EH (cell line): Measurements from ENCODE around the gene BAZ2B.
A peak's percentile ranks its signal among the peaks of the same experiment; 100 is the strongest.

Experiments
- DNase-seq: peaks from one replicate; pipeline ENCODE4 v3.0.0-alpha.2; 2015; ENCODE audit warnings: low read depth

The BAZ2B gene

DNA sequence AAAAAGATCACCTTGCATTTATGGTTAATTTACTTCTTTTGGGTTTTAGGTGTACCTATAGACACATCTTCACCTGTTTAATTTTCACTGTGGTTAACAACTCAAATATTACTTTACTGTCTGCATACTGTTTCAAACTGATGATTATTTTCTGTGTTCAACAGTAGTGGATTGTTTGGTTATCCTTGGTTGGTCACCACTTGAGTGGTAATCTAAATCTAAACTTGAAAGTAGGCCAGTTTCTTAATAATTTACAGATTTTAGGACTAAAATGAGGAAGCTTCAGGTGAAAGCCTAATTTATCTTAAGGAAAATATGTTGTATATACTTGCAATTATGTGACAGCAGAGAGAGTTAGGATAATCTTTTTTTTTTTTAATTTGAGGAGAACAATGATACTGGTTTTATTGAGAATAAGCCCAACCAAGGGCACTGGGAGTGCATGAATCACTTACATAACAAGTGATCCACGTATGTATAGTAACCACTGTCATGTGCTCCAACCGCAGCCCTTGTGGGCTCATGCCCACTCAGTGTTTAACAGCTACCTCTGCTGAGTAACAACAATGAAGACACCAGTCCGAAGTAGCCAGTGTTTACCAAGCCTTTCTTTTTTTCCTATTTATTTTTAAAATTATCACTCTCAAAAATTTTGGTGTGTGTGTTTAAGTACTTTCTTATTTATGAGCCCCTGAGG, 298.8 kb downstream of the BAZ2B start:
- DNase-seq = peak; percentile 13

DNA sequence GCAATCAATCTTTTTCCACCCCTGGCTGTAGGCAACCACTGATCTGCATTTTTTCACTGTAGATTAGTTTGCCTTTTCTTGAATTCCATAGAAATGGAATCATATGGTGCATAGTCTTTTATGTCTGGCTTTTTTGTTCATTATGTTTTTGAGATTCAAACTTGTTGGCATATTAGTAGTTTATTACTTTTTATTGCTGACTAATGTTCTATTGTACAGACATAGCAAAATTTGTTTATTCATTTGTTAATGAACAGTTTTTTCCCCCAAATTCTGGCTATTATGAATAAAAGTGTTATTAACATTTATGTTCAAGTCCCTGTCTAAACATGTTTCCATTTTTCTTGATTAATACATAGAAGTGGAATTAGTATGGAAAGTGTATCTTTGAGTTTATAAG, 308.4 kb downstream of the BAZ2B start:
- no peak for DNase-seq

DNA sequence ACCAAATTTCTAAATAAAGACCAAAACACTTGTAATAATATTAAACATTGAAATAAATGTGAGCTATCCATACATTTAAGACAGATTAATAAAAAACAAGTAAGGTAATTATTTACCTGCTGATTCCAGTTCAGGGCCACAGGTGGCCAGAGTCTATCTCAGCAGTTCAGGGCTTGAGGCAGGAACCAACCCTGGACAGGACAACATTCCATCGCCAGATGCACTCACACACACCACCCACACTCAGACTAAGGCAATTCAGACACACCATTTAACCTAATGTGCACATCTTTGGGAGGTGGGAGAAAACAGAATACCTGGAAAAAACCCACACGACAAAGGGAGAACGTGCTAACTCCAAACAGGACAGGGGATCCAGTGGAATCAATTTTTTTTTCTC, 315.8 kb downstream of the BAZ2B start:
- no peak for DNase-seq

DNA sequence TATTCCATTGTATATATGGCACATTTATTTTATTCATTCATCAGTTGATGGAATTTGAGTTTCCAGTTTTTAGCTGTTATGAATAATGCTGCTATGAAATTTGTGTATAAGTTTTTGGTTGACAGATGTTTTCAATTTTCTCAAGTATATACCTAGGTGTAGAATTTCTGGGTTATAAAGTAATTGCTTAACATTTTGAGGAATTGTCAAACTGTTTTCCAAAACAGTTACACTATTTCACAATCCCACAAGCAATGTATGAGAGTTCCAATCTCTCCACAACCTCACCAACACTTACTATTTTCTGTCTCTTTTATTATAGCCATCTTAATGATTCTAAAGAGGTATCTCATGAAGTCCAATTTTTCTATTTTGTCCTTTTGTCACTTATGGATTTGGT, 317.4 kb downstream of the BAZ2B start:
- no peak for DNase-seq

DNA sequence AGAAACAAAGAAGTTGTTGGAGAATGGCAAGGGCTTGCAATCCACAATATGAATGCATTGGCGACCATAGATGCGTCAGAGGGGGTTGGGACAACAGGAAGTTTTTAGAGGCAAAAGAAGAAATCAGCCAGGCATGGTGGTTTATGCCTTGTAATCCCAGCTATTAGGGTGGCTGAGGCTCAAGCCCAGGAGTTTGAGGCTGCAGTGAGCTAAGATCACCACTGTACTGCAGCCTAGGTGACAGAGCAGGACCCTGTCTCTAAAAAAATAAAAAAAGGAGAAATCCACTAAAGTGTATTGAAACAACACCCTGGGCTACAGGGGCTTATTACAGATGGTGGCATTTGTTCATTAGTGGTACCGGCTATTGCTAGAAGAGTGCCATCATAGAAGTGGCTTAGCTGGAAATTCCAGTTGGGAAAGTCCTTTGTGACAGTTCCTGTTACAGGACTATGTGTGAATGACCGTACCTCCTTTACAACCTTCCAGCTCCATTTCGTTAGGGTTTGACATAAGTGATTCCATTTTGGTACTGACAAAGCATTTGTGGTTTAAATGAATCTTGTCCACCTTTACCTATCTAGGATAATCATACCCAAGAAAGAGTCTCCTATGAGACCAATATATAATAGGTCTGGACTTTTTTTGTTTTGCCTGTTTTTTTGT, 319.2 kb downstream of the BAZ2B start:
- DNase-seq = no peak

DNA sequence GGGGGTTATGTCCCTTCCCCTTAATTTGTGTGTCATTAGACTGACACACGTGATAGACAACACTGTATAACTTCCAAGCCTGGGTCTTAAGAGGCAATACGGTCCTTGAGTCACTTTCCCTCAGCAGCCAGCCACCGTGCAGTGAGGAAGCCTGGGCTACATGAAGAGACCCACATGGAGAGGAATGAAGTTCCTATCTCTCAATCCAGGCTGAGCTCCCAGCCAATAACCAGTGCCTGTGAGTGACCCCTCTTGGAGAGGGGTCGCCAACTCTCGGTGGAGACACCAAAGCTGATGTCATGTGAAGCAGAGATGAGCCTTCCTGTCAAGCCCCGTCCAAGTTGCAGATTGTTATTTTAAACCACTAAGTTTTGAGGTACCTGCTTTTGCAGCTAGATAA, 324.2 kb downstream of the BAZ2B start:
- DNase-seq = no peak

DNA sequence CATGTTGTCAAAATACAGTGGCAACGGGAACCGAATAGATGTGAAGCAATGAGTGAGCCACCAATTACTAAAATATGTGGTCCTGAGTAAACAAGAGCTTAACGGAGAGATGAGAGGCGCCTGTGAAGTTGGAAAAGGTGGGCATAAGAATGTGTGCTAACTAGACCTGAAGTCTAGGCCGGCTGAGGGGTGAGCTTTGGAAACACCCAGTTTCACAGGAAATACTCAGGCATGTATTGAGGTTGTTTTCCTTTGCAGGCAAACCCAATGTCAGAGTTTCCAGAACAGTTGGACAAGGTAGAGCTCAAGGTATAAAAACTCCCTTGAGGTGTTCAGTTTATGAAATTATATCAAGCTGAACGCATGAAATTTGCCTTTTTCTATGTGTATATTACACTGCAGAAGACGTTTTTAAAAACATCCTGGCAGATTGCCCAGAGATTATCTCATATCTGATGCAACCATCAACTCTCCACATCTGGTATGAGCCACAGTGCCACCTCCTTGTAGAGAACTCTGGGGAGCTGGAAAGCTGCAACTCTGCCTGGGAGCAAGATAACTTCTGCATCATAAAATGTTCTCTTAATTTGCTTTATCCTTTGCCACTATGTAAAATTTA, 325.9 kb downstream of the BAZ2B start:
- DNase-seq = peak; percentile 83

DNA sequence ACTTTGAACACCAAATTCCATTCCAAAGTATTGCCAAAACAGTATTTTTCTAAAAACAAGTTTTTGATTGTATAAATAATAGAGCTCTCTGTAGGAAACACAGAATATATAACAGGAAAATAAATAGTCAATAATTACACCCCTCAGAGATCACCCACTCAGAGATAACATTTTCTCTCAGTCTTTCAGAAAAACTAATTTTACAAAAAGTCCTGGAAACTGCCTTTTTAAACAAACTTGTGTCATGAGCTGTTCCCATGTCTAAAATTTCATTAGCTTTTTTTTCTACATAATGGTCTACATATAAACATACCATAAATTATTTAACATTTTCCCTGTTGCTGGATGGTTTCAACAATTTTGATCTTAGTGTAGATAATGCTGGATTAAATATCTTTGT, 328.6 kb downstream of the BAZ2B start:
- DNase-seq = no peak

DNA sequence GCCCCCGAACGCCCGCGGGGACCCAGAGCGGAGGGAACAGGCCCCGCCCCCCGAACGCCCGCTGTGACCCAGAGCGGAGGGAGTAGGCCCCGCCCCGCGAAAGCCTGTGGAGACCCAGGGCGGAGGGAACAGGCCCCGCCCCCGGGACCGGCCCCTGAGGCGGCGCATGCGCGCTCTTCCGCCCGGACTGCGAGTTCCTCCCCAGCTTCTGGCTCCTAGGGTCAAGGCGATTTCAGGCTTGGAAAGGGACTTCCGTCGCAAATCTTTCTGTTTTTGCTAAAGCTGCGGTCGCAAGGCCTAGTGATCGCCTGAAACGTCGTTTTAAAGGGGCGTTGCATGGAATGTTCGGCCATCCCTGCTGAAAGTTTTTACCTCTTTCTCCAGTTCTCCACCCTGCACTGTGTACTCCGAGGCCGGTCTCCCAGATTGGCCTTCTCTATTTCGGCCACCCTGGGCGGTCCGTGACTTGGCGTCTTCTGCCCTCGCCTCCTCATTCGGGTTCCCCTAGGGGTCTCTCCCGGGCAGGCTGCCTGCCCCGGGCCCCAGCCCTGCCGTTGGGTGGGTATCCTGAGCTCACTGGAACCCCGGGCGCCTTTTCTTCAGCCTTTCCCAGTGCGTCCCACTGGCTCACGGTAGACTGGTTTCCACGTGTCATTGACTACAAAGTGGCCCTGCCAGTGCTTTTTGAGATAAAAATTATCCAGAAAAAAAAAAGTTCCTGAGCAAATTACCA, 329.5 kb downstream of the BAZ2B start:
- DNase-seq = peak; percentile 97

DNA sequence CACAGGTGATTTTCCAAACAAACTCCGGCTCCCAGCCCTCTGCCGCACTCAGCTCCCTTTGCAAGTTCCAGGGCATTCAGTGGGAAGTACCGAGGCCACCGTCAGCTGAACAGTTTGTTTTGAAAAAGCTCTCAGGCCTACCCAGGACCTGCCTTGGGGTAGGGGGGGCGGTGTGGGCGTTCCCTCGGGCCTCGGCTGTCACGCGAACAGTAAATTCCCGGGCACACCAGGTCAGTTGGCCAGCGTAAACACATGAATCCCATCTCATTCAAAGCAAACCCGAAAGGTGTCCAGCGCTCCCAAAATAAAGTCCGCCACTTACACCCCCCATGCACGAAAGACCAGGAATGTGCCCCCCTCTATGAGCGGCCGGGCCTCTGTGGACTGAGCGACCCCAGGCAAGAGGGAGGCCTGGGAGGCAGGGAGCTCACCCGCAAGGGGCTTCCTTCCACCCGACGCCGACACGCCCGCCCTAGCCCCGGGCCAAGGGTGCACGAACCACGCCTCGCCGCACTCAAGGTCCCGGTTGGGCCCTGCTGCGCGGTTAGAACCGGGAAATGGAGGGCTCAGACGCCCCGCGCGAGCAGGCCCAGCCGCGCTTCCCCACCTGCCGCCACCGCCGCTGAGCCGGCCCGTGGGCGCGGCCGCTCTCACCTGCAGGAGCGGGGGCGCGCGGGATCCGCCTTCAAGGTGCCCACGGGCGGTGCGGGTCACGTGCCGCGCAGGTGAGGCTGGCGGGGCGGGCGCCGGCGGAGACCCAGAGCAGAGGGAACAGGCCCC, 330.2 kb downstream of the BAZ2B start, which contains the start of gene WDSUB1:
Gene WDSUB1 (minus strand): TSS at position 775 of the 780 bp plus-strand sequence. CDS start 3,634 bp downstream, outside the sequence.
- DNase-seq = peak; percentile 79

DNA sequence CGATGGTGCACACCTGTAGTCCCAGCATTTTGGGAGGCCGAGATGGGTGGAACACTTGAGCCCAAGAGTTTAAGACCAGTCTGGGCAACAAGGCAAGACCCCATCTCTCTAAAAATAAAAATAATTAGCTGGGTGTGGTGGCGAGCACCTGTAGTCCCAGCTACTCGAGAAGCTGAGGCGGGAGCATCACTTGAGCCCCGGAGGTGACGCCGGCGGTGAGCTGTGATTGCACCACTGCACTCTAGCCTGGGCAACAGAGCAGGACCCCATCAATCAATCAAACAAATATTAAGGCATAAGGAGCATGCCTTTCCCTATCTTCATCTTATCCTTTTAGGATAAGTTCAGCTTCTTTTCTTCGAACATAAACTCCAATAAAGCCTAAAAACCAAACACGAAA, 330.9 kb downstream of the BAZ2B start:
- no peak for DNase-seq

DNA sequence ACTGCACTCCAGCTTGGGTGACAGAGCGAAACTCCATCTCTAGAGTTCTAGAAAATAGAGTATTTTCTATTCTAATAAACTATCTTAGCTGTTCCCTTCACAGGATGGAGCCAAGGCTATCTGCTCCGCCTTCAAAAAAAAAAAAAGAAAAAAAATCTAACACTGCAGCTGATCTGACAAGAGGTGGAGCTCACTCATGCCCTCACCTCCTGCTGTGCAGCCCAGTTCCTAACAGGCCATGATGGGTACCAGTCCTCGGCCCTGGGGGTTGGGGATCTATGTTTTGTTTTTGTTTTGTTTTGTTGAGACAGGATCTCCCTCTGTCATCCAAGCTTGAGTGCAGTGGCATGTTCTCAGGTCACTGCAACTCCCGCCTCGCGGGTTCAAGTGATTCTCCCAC, 332.8 kb downstream of the BAZ2B start:
- no peak for DNase-seq

DNA sequence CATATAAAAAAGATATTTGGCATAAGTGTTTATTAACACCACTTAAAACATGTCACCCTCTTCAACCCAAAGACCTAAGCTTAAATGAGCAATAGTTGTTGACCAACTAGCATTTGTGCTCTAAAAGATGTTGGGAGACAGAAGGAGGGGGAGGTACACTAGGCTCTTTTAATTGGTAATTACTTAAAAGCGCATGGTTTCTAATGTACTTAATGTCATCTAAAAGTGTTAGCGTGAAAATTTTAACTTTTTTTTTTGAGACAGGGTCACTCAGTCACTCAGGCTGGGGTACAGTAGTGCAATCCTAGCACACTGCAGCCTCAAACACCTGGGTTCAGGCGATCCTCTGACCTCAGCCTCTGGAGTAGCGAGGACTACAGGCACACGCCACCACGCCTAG, 335.3 kb downstream of the BAZ2B start:
- DNase-seq = no peak

DNA sequence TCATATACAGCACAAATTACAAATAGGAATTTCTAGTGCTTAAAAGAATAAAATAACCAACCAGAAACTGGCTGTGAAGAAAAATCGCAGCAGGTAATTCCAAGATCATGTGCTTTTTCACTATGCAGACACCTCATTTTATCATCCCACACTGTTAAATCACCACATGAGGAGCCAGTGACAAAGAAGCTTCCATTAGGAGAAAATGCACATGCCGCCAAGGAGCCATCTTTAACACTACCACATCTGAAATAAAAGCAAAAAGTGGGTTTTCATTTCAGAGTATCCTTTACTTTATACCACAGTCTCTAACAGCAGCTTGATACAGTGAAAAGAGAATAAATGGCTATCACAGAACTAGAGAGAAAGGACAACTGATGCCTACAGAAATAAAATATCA, 336.6 kb downstream of the BAZ2B start:
- DNase-seq = no peak

DNA sequence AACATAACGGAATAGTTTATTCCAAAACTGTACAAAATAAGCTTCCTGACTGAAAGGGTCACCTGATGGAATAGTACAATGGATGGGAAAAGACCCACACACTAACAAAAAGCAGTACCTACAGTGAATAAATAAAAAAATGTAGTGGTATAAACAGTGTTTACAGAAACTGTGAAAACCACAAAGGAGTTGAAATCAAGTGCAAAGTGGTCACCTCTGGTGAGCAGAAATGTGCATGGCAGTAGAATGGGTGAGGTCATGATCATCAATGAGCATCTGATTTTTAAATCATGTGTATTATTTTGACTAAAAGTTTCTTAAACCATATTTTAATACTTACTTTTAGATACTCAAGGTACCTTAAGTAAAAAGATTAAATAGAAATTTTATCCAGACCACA, 341.2 kb downstream of the BAZ2B start:
- DNase-seq = no peak

DNA sequence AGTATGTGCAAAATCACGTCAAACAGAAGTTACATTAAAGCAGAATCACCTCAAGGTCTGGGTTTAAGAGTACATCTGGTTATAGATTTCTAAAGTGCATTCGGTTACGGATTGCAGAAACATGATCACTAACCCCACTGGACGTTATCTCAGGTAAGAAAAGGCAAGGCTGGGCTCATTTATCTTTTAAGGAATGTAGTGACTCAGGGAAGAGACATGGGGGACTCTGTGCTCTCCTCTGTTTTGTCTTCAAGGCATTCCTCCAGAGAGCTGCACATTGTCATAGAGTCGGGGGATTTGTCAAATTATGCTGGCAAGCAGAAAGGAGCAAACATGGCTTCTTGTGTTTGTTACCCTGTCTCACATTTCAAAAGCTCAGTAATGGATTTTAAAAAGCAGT, 344.2 kb downstream of the BAZ2B start:
- no peak for DNase-seq

DNA sequence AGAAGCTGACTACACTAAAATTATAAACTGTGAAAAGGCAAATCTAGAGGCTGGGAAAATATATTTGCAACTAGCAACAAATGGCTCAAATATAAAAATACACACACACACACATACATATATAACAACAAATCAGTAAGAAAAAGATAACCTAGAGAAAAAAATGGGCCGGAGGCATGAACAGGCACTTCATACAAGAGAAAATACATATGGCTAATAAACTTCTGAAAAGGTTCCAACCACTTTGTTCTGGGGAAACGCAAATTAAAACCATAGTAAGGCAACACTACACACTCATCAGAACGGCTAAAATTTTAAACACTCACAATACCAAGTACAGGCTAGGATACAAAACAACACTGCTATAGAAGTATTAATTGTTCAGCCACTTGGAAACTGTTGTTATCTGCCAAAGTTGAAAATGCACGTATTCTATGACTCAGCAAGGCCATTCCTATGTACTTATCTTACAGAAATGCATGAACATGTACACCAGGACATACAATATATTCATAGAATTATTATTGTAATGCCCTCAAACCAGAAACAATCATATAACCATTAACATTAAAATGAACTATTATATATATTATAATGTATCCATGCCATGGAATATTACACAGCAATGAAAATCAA, 345.5 kb downstream of the BAZ2B start:
- no peak for DNase-seq
